SK-N-SH (cell line): ENCODE measurements around the gene SNPH. TPM values are rescaled to one million over a fixed set of nuclear protein-coding genes. Genes with fewer than 3 reads are reported as not detected.
"Not testable (repeated sequence)": the region's sequence is repeated elsewhere in the genome, so short reads cannot be mapped to it uniquely, and the experiment has no call there.

Experiments used
- CTCF ChIA-PET: fragments of 300-600, 350-600 bp; formaldehyde crosslinking; extraction: SDS; loops from one replicate; lab custom pipeline; 2021; lab: Yijun Ruan, JAX
- POLR2A ChIA-PET: fragments of 350-600 bp; sonication (Branson Sonifier 250); formaldehyde crosslinking; extraction: SDS; loops from one replicate; lab custom pipeline; 2020; ENCODE audit warnings: antibody characterized with exemption, inconsistent platforms; lab: Yijun Ruan, JAX
- DNase-seq: peaks from one replicate; pipeline ENCODE4 v3.0.0; 2012
- H2AFZ ChIP-seq: fragments of 200-600 bp; sonication (generic); 2 replicates; pipeline ENCODE4 v1.8.1; 2016; ENCODE audit warnings: antibody characterized with exemption, mild to moderate bottlenecking, low read depth
- H3F3A ChIP-seq: fragments of 200-600 bp; sonication (generic); replicated peaks from 2 replicates; pipeline ENCODE3; 2016; ENCODE audit warnings: antibody characterized with exemption, mild to moderate bottlenecking; ENCODE audit not compliant: insufficient read depth
- H3K27ac ChIP-seq, 2 experiments: fragments of 200-500 bp in 1 of 2; fragments of 200-600 bp in 1 of 2; sonication (Bioruptor generic) in 1 of 2; sonication (generic), shearing (Covaris generic) in 1 of 2; 2 replicates each; pipeline versions ENCODE4 v1.5.1 to v1.6.1; 2014 to 2016; ENCODE audit warnings: low read depth in 2 of 2, inconsistent platforms in 1 of 2, low read length in 1 of 2, mild to moderate bottlenecking in 1 of 2, mixed read lengths in 1 of 2
- H3K27me3 ChIP-seq: fragments of 200-600 bp; sonication (generic), shearing (Covaris generic); 2 replicates; pipeline ENCODE4 v1.6.1; 2016; ENCODE audit warnings: mixed run types; ENCODE audit not compliant: insufficient read depth
- H3K36me3 ChIP-seq, 2 experiments: fragments of 200-500 bp in 1 of 2; fragments of 200-600 bp in 1 of 2; sonication (Bioruptor generic) in 1 of 2; sonication (generic) in 1 of 2; replicated peaks in 1 of 2; 2 replicates each; pipeline versions ENCODE3 to v1.5.1; 2014 to 2016; ENCODE audit warnings: low read length in 1 of 2, mild to moderate bottlenecking in 1 of 2; ENCODE audit not compliant: insufficient read depth in 2 of 2, control insufficient read depth in 1 of 2
- H3K4me1 ChIP-seq, 2 experiments: fragments of 200-500 bp in 1 of 2; fragments of 200-600 bp in 1 of 2; sonication (Bioruptor generic) in 1 of 2; sonication (generic), shearing (Covaris generic) in 1 of 2; 2 replicates each; pipeline versions ENCODE4 v1.5.1 to v1.6.1; 2014 to 2016; ENCODE audit warnings: low read depth in 1 of 2, low read length in 1 of 2, mixed run types in 1 of 2; ENCODE audit not compliant: insufficient read depth in 2 of 2, control insufficient read depth in 1 of 2
- H3K4me2 ChIP-seq: fragments of 200-600 bp; sonication (generic), shearing (Covaris generic); 2 replicates; pipeline ENCODE4 v1.6.1; 2017; ENCODE audit warnings: mixed run types
- H3K4me3 ChIP-seq, 2 experiments: fragments of 200-500 bp in 1 of 2; fragments of 200-600 bp in 1 of 2; sonication (Bioruptor generic) in 1 of 2; sonication (generic), shearing (Covaris generic) in 1 of 2; 2 replicates each; pipeline versions ENCODE4 v1.5.1 to v1.8.1; 2014 to 2016; ENCODE audit warnings: low read depth in 2 of 2, inconsistent platforms in 1 of 2, low read length in 1 of 2, mild to moderate bottlenecking in 1 of 2, mixed read lengths in 1 of 2, moderate library complexity in 1 of 2
- H3K79me2 ChIP-seq: fragments of 200-600 bp; sonication (generic); 2 replicates; pipeline ENCODE4 v1.8.1; 2017; ENCODE audit warnings: mild to moderate bottlenecking; ENCODE audit not compliant: insufficient read depth
- H3K9ac ChIP-seq: fragments of 200-600 bp; sonication (generic); 2 replicates; pipeline ENCODE4 v1.6.1; 2017; ENCODE audit warnings: mixed run types
- H3K9me2 ChIP-seq: fragments of 200-600 bp; sonication (generic); 2 replicates; pipeline ENCODE4 v1.6.1; 2017; ENCODE audit warnings: mixed run types
- H3K9me3 ChIP-seq: fragments of 200-600 bp; sonication (generic); 2 replicates; pipeline ENCODE4 v1.6.1; 2017; ENCODE audit warnings: mixed run types, mild to moderate bottlenecking, moderate library complexity
- H4K20me1 ChIP-seq: fragments of 200-600 bp; sonication (generic); 2 replicates; pipeline ENCODE4 v1.6.1; 2017; ENCODE audit warnings: mild to moderate bottlenecking, mixed run types; ENCODE audit not compliant: insufficient read depth
- CHD2 ChIP-seq: fragments of 150-350 bp; IDR thresholded peaks from 2 replicates; pipeline ENCODE4 v1.6.1; 2018; ENCODE audit warnings: low read length; ENCODE audit not compliant: partially characterized antibody
- EP300 ChIP-seq, 2 experiments: IDR thresholded peaks; 2 replicates each; pipeline versions ENCODE4 v1.4.0 to v1.6.1; 2012; ENCODE audit warnings: borderline replicate concordance in 1 of 2, low read depth in 1 of 2, low read length in 1 of 2
- EZH2phosphoT487 ChIP-seq: fragments of 200-600 bp; sonication (generic); IDR thresholded peaks from 2 replicates; pipeline ENCODE4 v1.6.1; 2017; ENCODE audit warnings: low read depth, mixed run types, mild to moderate bottlenecking, antibody characterized with exemption, moderate library complexity, borderline replicate concordance
- FOXJ3 ChIP-seq: sonication (generic); formaldehyde crosslinking; IDR thresholded peaks from 2 replicates; pipeline ENCODE4 v1.5.1; 2020; ENCODE audit warnings: mild to moderate bottlenecking, missing genetic modification reagents
- MAX ChIP-seq: IDR thresholded peaks from 2 replicates; pipeline ENCODE4 v1.4.0; 2012; ENCODE audit warnings: low read depth
- MXI1 ChIP-seq: IDR thresholded peaks from 2 replicates; pipeline ENCODE4 v1.6.1; 2012; ENCODE audit warnings: mild to moderate bottlenecking, low read depth, low read length, improper control_type of control experiment
- RAD21 ChIP-seq: IDR thresholded peaks from 2 replicates; pipeline ENCODE4 v1.6.1; 2012; ENCODE audit warnings: mild to moderate bottlenecking, low read length
- SIN3A ChIP-seq: IDR thresholded peaks from 2 replicates; pipeline ENCODE4 v1.6.1; 2012; ENCODE audit warnings: low read depth, mild to moderate bottlenecking, low read length, moderate library complexity, borderline replicate concordance
- TEAD4 ChIP-seq: IDR thresholded peaks from 2 replicates; pipeline ENCODE4 v1.4.0; 2012; ENCODE audit warnings: mild to moderate bottlenecking, borderline replicate concordance; ENCODE audit not compliant: insufficient read depth
- YY1 ChIP-seq: IDR thresholded peaks from 2 replicates; pipeline ENCODE4 v1.4.0; 2012; ENCODE audit warnings: low read depth, mild to moderate bottlenecking
- ZBTB33 ChIP-seq: IDR thresholded peaks from 2 replicates; pipeline ENCODE4 v1.4.0; 2012; ENCODE audit warnings: low read depth, borderline replicate concordance
- WGBS: methylation state at CpG from one replicate; pipeline ENCODE4 v1.1.6; 2017; ENCODE audit warnings: low lambda C conversion rate; 5-methylcytosine and 5-hydroxymethylcytosine counted together
- polyA plus RNA-seq, 3 experiments: library from polyadenylated mRNA; depleted of rRNA; stranded (reverse); fragments of >200 nt; gene quantifications; 2 replicates each; pipeline ENCODE4 v1.2.3, GENCODE V29; 2012

The SNPH gene
- polyA plus RNA-seq, 1 of the 3 experiments (the other 2 are of a cell fraction): 2.5 TPM

DNA sequence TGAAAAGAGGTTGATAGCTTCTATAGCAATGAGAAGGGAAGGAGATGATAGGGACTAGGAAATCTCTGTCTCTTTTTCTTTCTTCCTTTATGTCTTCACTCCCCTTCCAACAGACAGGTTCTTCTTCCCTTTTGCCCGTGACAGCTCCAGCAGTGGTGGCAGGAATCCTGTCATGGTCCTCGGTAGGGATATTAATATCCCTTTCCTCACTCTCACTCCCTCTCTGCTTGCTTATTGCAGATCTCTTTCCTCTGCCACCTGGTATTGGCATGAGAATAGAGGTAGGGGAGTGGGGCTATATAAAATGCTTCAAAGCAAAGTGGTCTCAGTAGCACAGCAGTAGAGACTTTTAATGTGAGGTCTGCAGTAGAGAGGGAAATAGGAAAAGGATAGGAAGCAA lies 20.5 kb upstream of the SNPH start (continued):
- TF ChIP-seq ZBTB33: no peak

DNA sequence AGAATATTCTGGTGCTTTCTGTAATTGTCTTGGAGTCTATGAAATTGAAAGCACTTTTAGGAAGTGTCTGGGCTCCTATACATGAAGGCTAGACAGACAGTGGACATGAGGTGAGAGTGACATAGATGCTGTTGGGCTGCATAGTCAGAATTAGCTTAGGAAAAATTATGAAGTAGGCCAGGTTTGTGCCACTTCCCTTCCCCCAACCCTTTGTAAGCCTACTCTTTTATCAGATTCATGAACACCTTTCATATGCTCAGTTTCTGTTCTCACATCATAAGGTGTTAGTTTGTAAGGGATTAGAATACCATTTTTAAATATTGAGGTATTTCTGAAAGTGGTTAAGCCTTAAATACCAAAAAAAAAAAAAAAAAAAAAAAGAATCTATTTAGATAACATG lies 18.4 kb upstream of the SNPH start:
- TF ChIP-seq MXI1 (no peak), EP300 (IDR thresholded peaks at IDR 0.05; ENCODE audit: borderline replicate concordance in 1 of 2, low read depth in 1 of 2, low read length in 1 of 2) (no peak), RAD21 (no peak), TEAD4 (no peak), SIN3A (no peak), CHD2 (no peak), MAX (no peak), EZH2phosphoT487 (no peak), YY1 (no peak), FOXJ3 (no peak)
- TF ChIP-seq, all 33 proteins: peak for 0
- Histone ChIP-seq H3K4me3 (no peak overlapping the region), H3K9ac (no peak overlapping the region), H3F3A (no peaks in the 10 kb centered on the region), H3K4me2 (no peak overlapping the region), H2AFZ (no peak overlapping the region), H3K27me3 (no peaks in the 10 kb centered on the region), H3K9me3 (no peaks in the 10 kb centered on the region), H3K36me3 (no peaks in the 10 kb centered on the region), H3K27ac (no peak overlapping the region), H4K20me1 (no peaks in the 10 kb centered on the region), H3K4me1 (no peaks in the 10 kb centered on the region; a peak in 2 of 4 replicates), H3K79me2 (no peaks in the 10 kb centered on the region), H3K9me2 (no peaks in the 10 kb centered on the region)
- CTCF ChIA-PET: interaction anchor here (0.8 kb wide), 1 partner anchor 291 kb away, joined by 3 read pairs; no protein-coding TSS in a partner anchor
- no peak for DNase-seq
- POLR2A ChIA-PET: no interaction called here

GRCh38 chr20:1250282-1250681 lies 15.8 kb upstream of the SNPH start:
- H3K27ac ChIP-seq, H3K36me3 ChIP-seq, H3K9ac ChIP-seq, H3K4me2 ChIP-seq, H3K4me1 ChIP-seq, H3K79me2 ChIP-seq, H3K4me3 ChIP-seq, CTCF ChIA-PET, H3K27me3 ChIP-seq, H2AFZ ChIP-seq, H3F3A ChIP-seq, H3K9me2 ChIP-seq, POLR2A ChIA-PET, DNase-seq, H4K20me1 ChIP-seq, H3K9me3 ChIP-seq: not testable (repeated sequence)
- 44% methylated on average over 2 of the region's 2 CpGs for WGBS
